Transverse colon (tissue), 4 donors: ENCODE results near the gene KIF21A. TPM values are rescaled to one million over a fixed set of nuclear protein-coding genes. Genes with fewer than 3 reads are reported as not detected.

Experiments used
- DNase-seq: peaks from one replicate; pipeline ENCODE4 v3.0.0-alpha.2; 2019
- H3K27ac ChIP-seq, 4 donors: fragments of 200-600 bp; sonication (generic); 2 replicates each; pipeline ENCODE4 v1.5.1; 2016 to 2018; ENCODE audit warnings: inconsistent platforms in 4 of 4
- H3K27me3 ChIP-seq: fragments of 200-600 bp; sonication (generic); 2 replicates; pipeline ENCODE4 v1.5.1; 2017; ENCODE audit warnings: inconsistent platforms
- H3K36me3 ChIP-seq, 4 donors: fragments of 200-600 bp; sonication (generic); 2 replicates each; pipeline ENCODE4 v1.5.1; 2017 to 2019; ENCODE audit warnings: inconsistent platforms in 4 of 4
- H3K4me1 ChIP-seq, 4 donors: fragments of 200-600 bp; sonication (generic); 2 replicates each; pipeline ENCODE4 v1.5.1; 2017 to 2020; ENCODE audit warnings: inconsistent platforms in 4 of 4
- H3K4me3 ChIP-seq, 4 donors: fragments of 200-600 bp; sonication (generic); 1 replicate in 1 of 4; 2 replicates in 3 of 4; pipeline versions ENCODE4 v1.5.1 to v1.6.1; 2017 to 2019; ENCODE audit warnings: inconsistent platforms in 4 of 4
- H3K9me3 ChIP-seq, 2 donors: fragments of 200-600 bp; sonication (generic); 2 replicates each; pipeline ENCODE4 v1.5.1; 2017 to 2019; ENCODE audit warnings: inconsistent platforms in 2 of 2
- EP300 ChIP-seq: sonication (generic); formaldehyde crosslinking; IDR thresholded peaks from one replicate; pipeline ENCODE4 v1.6.1; 2017; ENCODE audit warnings: antibody characterized with exemption, low read depth
- POLR2A ChIP-seq: fragments of 450-650 bp; IDR thresholded peaks from one replicate; pipeline ENCODE4 v1.6.1; 2016; ENCODE audit warnings: antibody characterized with exemption, mild to moderate bottlenecking, moderate library complexity
- POLR2AphosphoS5 ChIP-seq, 3 donors: sonication (generic); formaldehyde crosslinking; IDR thresholded peaks; one replicate each; pipeline ENCODE4 v1.6.1; 2016; ENCODE audit warnings: antibody characterized with exemption in 3 of 3
- WGBS, 2 donors: methylation state at CpG; one replicate each; pipeline ENCODE4 v1.1.5; 2018; ENCODE audit warnings: low coverage in 1 of 2; 5-methylcytosine and 5-hydroxymethylcytosine counted together
- in situ Hi-C, 4 donors: fragments of 200-750 bp; cut with MboI; loops; one replicate each; pipeline versions ENCODE4 v1.15.0 to v1.15.1; 2017; ENCODE audit warnings: low sequenced_read_pairs in 3 of 4, low pct_ligation_motif_present in 1 of 4, low pct_unique_long_range_greater_than_20kb in 1 of 4
- intact Hi-C: fragments of 100-400 bp; cut with DNase I; formaldehyde crosslinking; loops from one replicate; pipeline ENCODE4 v1.15.1; 2023; ENCODE audit warnings: low total_unique reads
- total RNA-seq, 4 donors: library from RNA; depleted of rRNA; stranded (reverse); fragments of >200 nt; gene quantifications; one replicate each; pipeline ENCODE4 v1.1.0, GENCODE V29; 2016
- TF ChIP-seq, protein P1 (sequence below), 5 experiments: fragments of 200-600 bp in 3 of 5; fragments of 450-650 bp in 2 of 5; sonication (generic) in 3 of 5; IDR thresholded peaks; 1 replicate in 2 of 5; 2 replicates in 3 of 5; pipeline ENCODE4 v1.5.1; 2016 to 2017; ENCODE audit warnings: antibody characterized with exemption in 5 of 5, inconsistent platforms in 3 of 5, mild to moderate bottlenecking in 2 of 5, moderate library complexity in 1 of 5

KIF21A gene
- total RNA-seq, 4 donors from 2014 or later = 23.6 to 40.6 (median 31.9) TPM

- WGBS, 2 donors = 91 to 96% methylated on average over 3 of the region's 3 CpGs
- intact Hi-C loops (no loop called here), in situ Hi-C loops (no loop called here)
- no peak overlapping the region for H3K27ac ChIP-seq
- TF ChIP-seq EP300 = no peak
- no peak for TF ChIP-seq POLR2AphosphoS5 (IDR thresholded peaks at IDR 0.05)
- no peak for TF ChIP-seq POLR2A
- TF ChIP-seq, protein P1, sequence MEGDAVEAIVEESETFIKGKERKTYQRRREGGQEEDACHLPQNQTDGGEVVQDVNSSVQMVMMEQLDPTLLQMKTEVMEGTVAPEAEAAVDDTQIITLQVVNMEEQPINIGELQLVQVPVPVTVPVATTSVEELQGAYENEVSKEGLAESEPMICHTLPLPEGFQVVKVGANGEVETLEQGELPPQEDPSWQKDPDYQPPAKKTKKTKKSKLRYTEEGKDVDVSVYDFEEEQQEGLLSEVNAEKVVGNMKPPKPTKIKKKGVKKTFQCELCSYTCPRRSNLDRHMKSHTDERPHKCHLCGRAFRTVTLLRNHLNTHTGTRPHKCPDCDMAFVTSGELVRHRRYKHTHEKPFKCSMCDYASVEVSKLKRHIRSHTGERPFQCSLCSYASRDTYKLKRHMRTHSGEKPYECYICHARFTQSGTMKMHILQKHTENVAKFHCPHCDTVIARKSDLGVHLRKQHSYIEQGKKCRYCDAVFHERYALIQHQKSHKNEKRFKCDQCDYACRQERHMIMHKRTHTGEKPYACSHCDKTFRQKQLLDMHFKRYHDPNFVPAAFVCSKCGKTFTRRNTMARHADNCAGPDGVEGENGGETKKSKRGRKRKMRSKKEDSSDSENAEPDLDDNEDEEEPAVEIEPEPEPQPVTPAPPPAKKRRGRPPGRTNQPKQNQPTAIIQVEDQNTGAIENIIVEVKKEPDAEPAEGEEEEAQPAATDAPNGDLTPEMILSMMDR (IDR thresholded peaks at IDR 0.05) = no peak
- no peak overlapping the region for H3K4me3 ChIP-seq
- no peaks in the 10 kb centered on the region for H3K27me3 ChIP-seq
- no peaks in the 10 kb centered on the region for H3K9me3 ChIP-seq
- no peaks in the 10 kb centered on the region for H3K4me1 ChIP-seq
- DNase-seq = no peak
- no peaks in the 10 kb centered on the region for H3K36me3 ChIP-seq
These were observed 93.8 kb downstream of the KIF21A start for GRCh38 chr12:39348941-39349626.

GRCh38 chr12:39348523-39348922 lies 94.4 kb downstream of the KIF21A start:
- no peak overlapping the region for H3K27ac ChIP-seq
- H3K4me3 ChIP-seq = no peak overlapping the region
- no peaks in the 10 kb centered on the region for H3K9me3 ChIP-seq
- intact Hi-C loops (no loop called here), in situ Hi-C loops (no loop called here)
- H3K27me3 ChIP-seq = no peaks in the 10 kb centered on the region
- TF ChIP-seq POLR2A (no peak), EP300 (no peak), POLR2AphosphoS5 (IDR thresholded peaks at IDR 0.05) (no peak)
- TF ChIP-seq, protein P1 (IDR thresholded peaks at IDR 0.05) = no peak
- no peak for DNase-seq
- H3K4me1 ChIP-seq = no peaks in the 10 kb centered on the region
- WGBS, 2 donors = 90 to 95% methylated on average over 1 of the region's 1 CpG
- H3K36me3 ChIP-seq = no peaks in the 10 kb centered on the region

DNA sequence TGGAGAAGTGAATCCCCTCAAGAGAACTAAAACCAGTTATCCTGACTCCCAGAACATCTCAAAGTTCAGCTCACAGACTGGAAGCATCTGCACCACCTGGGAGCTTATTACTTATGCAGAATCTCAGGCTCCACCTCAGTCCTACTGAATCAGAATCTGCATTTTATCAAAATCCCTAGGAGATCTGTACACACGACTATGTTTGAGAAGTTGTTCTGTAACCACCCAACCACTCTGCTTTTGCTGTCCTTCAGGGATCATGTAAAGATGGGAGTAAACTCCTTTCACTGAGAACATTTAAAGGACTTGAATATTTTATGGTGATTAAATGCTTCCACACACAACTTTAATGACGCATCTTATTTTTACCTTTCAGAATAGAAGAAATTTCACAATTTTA lies 98.0 kb downstream of the KIF21A start:
- no peak overlapping the region for H3K4me3 ChIP-seq
- no peak overlapping the region for H3K27ac ChIP-seq
- no peak for DNase-seq
- TF ChIP-seq POLR2AphosphoS5 (IDR thresholded peaks at IDR 0.05) = no peak
- no peak for TF ChIP-seq EP300
- TF ChIP-seq, protein P1 (IDR thresholded peaks at IDR 0.05) = no peak
- no peak for TF ChIP-seq POLR2A
- intact Hi-C loops = no loop called here
- H3K36me3 ChIP-seq = peaks cover 0 to 5% (median 0%) of the 10 kb centered on the region in 4 donors
- WGBS, 2 donors = 77 to 86% methylated on average over 2 of the region's 2 CpGs
- in situ Hi-C loops = no loop called here
- H3K9me3 ChIP-seq = no peaks in the 10 kb centered on the region
- H3K27me3 ChIP-seq = no peaks in the 10 kb centered on the region
- no peaks in the 10 kb centered on the region for H3K4me1 ChIP-seq

- H3K27me3 ChIP-seq = no peaks in the 10 kb centered on the region
- no peak overlapping the region for H3K4me3 ChIP-seq
- H3K4me1 ChIP-seq = no peaks in the 10 kb centered on the region
- H3K36me3 ChIP-seq = peaks cover 0 to 5% (median 0%) of the 10 kb centered on the region in 4 donors
- in situ Hi-C loops (no loop called here), intact Hi-C loops (no loop called here)
- H3K9me3 ChIP-seq = no peaks in the 10 kb centered on the region
- no peak for TF ChIP-seq POLR2A
- no peak for TF ChIP-seq POLR2AphosphoS5 (IDR thresholded peaks at IDR 0.05)
- TF ChIP-seq, protein P1 (IDR thresholded peaks at IDR 0.05) = no peak
- TF ChIP-seq EP300 = no peak
- H3K27ac ChIP-seq = no peak overlapping the region
- 89 to 90% methylated on average over 4 of the region's 4 CpGs for WGBS, 2 donors
- no peak for DNase-seq
These were observed 99.3 kb downstream of the KIF21A start for GRCh38 chr12:39343665-39344064.
